GM19468 (cell line): ENCODE data around the gene TSEN2.

ENCODE experiments used
- ATAC-seq: cut with Tn5 transposase; IDR thresholded peaks from one replicate; pipeline ENCODE4 v1.9.1; 2021; ENCODE audit warnings: mild to moderate bottlenecking, moderate library complexity, moderate number of reproducible peaks; ENCODE audit not compliant: unreplicated experiment; ENCODE audit errors: extremely low read depth

TSEN2 gene

GRCh38 chr3:12496453-12496761, 12.1 kb downstream of the TSEN2 start:
- ATAC-seq = no peak

DNA sequence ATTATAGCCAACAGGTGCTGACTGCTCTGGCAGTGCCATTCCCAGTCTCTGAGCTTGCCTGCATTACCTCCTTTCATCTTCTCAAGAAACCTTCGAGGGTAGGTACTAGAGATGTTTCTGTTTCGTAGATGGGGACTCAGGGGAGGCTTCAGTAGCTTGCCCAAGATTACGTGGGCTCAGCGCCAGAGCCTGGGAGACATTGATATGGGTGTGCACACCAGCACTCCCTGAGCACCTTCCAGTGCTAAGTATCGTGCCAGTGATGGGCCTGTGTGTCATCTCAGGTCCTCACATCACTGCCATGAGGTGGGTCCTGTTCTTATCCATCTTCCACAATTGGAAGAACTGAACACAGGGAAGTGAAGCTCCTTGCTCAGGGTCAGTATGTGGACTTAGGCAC, 15.2 kb downstream of the TSEN2 start:
- ATAC-seq = no peak

DNA sequence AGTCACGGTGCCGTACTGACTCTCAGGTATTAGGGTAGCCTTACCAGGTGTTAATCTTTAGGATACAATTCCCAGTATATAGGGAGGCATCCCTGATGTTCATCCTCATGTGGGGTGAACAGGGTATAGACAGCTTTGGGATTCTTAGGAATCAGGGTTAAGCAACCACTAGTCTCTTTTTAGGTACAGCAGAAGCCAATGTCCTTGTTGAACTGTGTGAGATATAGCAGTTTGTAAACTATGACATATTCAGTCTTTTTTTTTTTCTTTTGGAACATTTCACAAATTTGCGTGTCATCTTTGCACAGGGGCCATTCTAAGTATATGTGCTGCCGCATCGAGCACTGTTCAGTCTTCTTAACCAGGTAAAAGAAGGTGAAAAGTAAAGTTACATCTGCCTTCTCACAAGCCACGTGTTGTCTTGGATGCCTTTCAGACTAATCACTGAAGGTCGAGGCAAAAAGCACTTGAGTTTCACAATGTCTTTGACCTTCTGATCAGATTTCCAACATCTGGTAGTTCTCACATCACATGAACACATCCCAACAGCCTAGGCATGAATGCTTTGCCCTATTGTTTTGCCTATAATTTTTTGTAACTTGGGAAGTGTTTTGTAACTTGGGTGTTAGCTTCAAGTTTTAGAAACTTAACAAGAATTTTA, 17.2 kb downstream of the TSEN2 start:
- no peak for ATAC-seq

- ATAC-seq = no peak
Observed at GRCh38 chr3:12503126-12503957, 19.1 kb downstream of the TSEN2 start.

GRCh38 chr3:12506201-12506709, 22.0 kb downstream of the TSEN2 start:
- ATAC-seq = no peak

- ATAC-seq = no peak
Observed at GRCh38 chr3:12507591-12508281, 23.5 kb downstream of the TSEN2 start.

DNA sequence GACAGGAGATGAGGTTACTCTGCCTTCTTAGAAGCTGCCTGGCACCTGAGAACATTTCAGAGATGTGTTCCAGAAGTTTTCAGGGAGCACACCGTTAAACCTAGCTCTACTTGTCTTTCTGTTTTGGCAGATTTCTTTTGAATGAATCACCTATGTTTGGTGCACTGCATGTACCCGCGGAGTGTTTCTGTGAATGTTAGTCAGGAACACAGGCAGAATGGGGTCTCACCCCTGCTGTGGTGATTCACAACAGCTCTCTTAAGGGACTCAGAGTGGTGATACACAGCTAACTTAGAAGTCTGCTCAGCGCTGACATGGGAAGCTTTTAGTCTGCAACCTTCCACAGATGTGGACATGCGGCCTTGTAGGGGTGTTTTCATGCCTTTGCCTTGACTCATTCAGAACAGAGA, 24.0 kb downstream of the TSEN2 start:
- ATAC-seq = no peak

GRCh38 chr3:12509466-12509865, 25.2 kb downstream of the TSEN2 start:
- no peak for ATAC-seq

GRCh38 chr3:12512534-12513118, 28.3 kb downstream of the TSEN2 start:
- no peak for ATAC-seq

GRCh38 chr3:12513694-12514446, 29.6 kb downstream of the TSEN2 start:
- ATAC-seq = no peak

GRCh38 chr3:12515631-12516030, 31.4 kb downstream of the TSEN2 start:
- no peak for ATAC-seq

DNA sequence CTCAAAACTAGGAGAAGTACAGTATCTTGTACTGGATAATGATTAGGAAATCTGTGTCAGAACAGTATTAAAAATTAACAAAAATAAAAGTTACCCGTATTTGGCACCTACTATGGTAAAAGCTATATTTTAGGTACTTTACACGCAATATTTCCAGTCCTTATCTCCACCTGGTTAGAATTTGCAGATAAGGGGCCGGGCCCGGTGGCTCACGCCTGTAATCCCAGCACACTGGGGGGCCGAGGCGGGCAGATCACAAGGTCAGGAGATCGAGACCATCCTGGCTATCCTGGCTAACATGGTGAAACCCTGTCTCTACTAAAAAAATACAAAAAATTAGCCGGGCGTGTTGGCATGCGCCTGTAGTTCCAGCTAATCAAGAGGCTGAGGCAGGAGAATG, 32.6 kb downstream of the TSEN2 start:
- ATAC-seq = no peak

DNA sequence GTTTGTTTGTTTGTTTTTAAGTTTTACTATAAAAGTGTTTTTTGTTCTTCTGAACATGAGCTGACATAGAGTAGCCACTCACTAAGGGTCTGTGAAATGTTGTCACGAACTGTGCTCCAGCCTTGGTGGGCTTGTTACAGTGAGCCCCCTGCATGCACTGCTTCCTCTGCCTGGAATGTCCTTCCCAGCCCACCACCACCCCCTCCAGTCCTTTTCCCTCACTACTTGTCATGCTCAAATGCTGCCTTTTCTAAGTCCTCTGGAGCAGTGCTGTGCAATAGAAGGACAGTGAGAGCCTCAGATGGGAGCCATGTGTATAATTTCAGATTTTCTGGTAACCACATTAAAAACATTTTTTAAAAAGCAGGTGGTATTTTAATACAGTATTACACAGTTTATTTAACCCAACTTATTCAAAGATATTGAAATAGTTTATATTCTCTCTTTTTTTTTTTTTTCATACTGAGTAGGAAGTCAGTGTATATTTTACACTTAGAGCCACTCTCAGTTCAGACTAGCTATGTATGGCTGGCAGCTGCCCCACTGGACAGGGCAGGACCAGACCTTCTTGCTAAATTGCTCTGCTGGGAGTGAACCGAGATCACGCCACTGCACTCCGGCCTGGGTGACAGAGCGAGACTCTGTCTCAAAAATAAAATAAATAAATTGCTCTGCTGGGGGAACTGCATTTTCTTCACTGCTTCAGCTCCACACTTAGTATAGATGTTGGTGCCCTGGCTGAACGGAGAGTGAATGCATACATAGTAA, 34.2 kb downstream of the TSEN2 start:
- ATAC-seq = no peak

GRCh38 chr3:12521010-12521409, 36.7 kb downstream of the TSEN2 start:
- ATAC-seq = no peak

GRCh38 chr3:12522721-12523120, 38.4 kb downstream of the TSEN2 start:
- no peak for ATAC-seq

- ATAC-seq = no peak
Observed at GRCh38 chr3:12527757-12528143, 43.5 kb downstream of the TSEN2 start.

- no peak for ATAC-seq
Observed at GRCh38 chr3:12532182-12532581, 47.9 kb downstream of the TSEN2 start.

- no peak for ATAC-seq
Observed at GRCh38 chr3:12536423-12536822, 52.1 kb downstream of the TSEN2 start.

DNA sequence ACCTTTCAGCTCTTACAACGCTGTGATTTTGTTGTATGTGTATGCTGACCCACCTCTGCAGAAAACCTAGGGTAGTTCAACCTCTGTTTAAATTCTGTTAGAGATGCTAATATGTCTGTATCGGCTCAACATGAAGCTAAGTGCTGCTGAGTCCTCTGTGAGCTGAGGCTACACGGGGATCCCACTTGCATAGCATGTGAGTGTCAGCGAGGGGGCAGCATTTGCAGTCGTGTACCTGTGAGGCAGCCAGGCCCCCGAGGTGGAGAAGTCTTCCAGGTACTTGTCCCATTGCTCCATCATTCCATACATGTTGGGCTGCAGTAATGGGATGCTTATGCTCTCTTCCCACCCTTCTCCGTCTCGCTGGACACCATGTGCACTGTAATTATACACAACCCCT, 57.3 kb downstream of the TSEN2 start:
- no peak for ATAC-seq
